Germinal center (tissue), 1 donor: ENCODE data around the gene PXMP2.
A peak's percentile ranks its signal among the peaks of the same experiment; 100 is the strongest.
"Not testable (repeated sequence)": the region's sequence is repeated elsewhere in the genome, so short reads cannot be mapped to it uniquely, and the experiment has no call there.

Source experiments
- DNase-seq: peaks from one replicate; pipeline ENCODE4 v3.0.0; 2012; ENCODE audit warnings: mixed read lengths, low spot score

Gene PXMP2

GRCh38 chr12:132694888-132695287, 7.5 kb downstream of the PXMP2 start:
- not testable (repeated sequence) for DNase-seq

- no peak for DNase-seq
Measured at GRCh38 chr12:132695431-132695830, 8.0 kb downstream of the PXMP2 start.

GRCh38 chr12:132698341-132698740, 11.0 kb downstream of the PXMP2 start:
- DNase-seq, result no peak

- no peak for DNase-seq
Measured at GRCh38 chr12:132700212-132700822, 12.9 kb downstream of the PXMP2 start.

- no peak for DNase-seq
Measured at GRCh38 chr12:132702640-132703039, 15.3 kb downstream of the PXMP2 start.

- DNase-seq, result no peak
Measured at GRCh38 chr12:132703641-132704040, 16.3 kb downstream of the PXMP2 start.

- DNase-seq, result no peak
Measured at GRCh38 chr12:132707241-132707640, 19.9 kb downstream of the PXMP2 start.

- DNase-seq, result no peak
Measured at GRCh38 chr12:132708150-132708549, 20.8 kb downstream of the PXMP2 start.

GRCh38 chr12:132710043-132710404, 22.6 kb downstream of the PXMP2 start:
- peak; percentile 27 for DNase-seq

GRCh38 chr12:132710405-132711079, 23.2 kb downstream of the PXMP2 start, which contains the start of gene PGAM5:
PGAM5 (plus strand) TSS chr12:132710842; CDS start chr12:132710877, 35 bp downstream.
- peak; percentile 94 for DNase-seq

GRCh38 chr12:132711080-132711843, 23.9 kb downstream of the PXMP2 start:
- peak; percentile 23 for DNase-seq

- DNase-seq, result no peak
Measured at GRCh38 chr12:132713123-132713522, 25.7 kb downstream of the PXMP2 start.

GRCh38 chr12:132715874-132716273, 28.5 kb downstream of the PXMP2 start:
- DNase-seq, result no peak

- no peak for DNase-seq
Measured at GRCh38 chr12:132716356-132716755, 29.0 kb downstream of the PXMP2 start.

- DNase-seq, result no peak
Measured at GRCh38 chr12:132717011-132717410, 29.6 kb downstream of the PXMP2 start.

- no peak for DNase-seq
Measured at GRCh38 chr12:132717531-132718387, 30.4 kb downstream of the PXMP2 start.

- DNase-seq, result no peak
Measured at GRCh38 chr12:132718644-132719043, 31.3 kb downstream of the PXMP2 start.

- DNase-seq, result no peak
Measured at GRCh38 chr12:132719141-132719953, 32.0 kb downstream of the PXMP2 start.

GRCh38 chr12:132719954-132720324, 32.6 kb downstream of the PXMP2 start:
- DNase-seq, result no peak

GRCh38 chr12:132720606-132721345, 33.4 kb downstream of the PXMP2 start:
- DNase-seq, result no peak
